Adrenal gland (tissue), 5 donors: ENCODE measurements around the gene IMMP1L.

Experiments
- POLR2A ChIP-seq, 2 donors: fragments of 450-650 bp; IDR thresholded peaks; one replicate each; pipeline ENCODE4 v1.6.1; 2017; ENCODE audit warnings: antibody characterized with exemption in 2 of 2, mild to moderate bottlenecking in 2 of 2, moderate library complexity in 1 of 2
- TF ChIP-seq, protein P1 (sequence below), 6 experiments: fragments of 450-650 bp in 4 of 6; fragments of 200-600 bp in 2 of 6; sonication (generic) in 1 of 6; IDR thresholded peaks; 1 replicate in 5 of 6; 2 replicates in 1 of 6; pipeline versions ENCODE4 v1.5.1 to v1.8.0; 2016 to 2021; ENCODE audit warnings: antibody characterized with exemption in 6 of 6, mild to moderate bottlenecking in 2 of 6, moderate library complexity in 1 of 6
- donor health status: DM: no; HTN: no; CAD: no.

DNA sequence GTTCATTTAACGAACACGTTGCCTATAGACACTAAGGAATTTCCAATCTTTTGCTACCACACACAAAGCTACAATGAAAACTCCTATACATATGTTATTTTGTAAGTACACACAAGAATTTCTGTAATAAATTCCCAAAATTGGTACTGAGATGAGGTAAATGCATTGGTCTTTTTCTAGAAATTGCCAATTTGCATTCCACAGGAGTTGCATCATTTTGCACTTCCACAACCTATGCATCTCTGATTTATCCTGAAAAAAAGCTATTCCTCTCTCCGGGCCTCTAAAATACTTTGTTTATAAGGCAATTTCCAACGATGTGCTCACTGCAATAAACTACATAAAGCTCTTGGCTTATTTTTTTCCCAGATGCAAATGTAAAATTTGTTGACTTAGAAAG lies 24.9 kb downstream of the IMMP1L start:
- TF ChIP-seq, protein P1, sequence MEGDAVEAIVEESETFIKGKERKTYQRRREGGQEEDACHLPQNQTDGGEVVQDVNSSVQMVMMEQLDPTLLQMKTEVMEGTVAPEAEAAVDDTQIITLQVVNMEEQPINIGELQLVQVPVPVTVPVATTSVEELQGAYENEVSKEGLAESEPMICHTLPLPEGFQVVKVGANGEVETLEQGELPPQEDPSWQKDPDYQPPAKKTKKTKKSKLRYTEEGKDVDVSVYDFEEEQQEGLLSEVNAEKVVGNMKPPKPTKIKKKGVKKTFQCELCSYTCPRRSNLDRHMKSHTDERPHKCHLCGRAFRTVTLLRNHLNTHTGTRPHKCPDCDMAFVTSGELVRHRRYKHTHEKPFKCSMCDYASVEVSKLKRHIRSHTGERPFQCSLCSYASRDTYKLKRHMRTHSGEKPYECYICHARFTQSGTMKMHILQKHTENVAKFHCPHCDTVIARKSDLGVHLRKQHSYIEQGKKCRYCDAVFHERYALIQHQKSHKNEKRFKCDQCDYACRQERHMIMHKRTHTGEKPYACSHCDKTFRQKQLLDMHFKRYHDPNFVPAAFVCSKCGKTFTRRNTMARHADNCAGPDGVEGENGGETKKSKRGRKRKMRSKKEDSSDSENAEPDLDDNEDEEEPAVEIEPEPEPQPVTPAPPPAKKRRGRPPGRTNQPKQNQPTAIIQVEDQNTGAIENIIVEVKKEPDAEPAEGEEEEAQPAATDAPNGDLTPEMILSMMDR (IDR thresholded peaks at IDR 0.05) = no peak
- TF ChIP-seq POLR2A (IDR thresholded peaks at IDR 0.05) = no peak
